Measurements from ENCODE around the gene CACNB4.

DNA sequence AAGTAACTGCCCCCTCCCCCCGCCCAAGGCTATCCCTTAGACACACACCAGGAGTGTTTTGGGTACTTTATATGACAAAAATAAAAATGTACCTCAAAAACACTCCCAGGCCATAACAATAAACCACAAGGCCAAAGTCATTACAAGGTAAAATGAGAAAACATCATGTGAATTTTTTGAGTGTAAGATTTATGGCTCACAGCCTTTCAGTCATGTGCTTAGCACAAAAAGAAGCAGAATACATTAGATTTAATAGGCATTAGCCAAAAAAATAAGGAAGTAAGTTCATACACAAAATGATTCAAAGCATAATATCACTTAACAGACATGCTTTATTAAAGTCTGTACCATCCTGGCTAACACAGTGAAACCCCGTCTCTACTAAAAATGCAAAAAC is 103.7 kb downstream of the CACNB4 start:
- no peak for TF ChIP-seq POLR2AphosphoS5 (IDR thresholded peaks at IDR 0.05; ENCODE audit: low read depth, low read length)
- TF ChIP-seq SIN3A (IDR thresholded peaks at IDR 0.05; ENCODE audit: borderline replicate concordance, insufficient read depth, low read length): no peak
- no peak for TF ChIP-seq TAF1 (IDR thresholded peaks at IDR 0.05; ENCODE audit: borderline replicate concordance, insufficient read depth, low read length)
- TF ChIP-seq, protein P1, sequence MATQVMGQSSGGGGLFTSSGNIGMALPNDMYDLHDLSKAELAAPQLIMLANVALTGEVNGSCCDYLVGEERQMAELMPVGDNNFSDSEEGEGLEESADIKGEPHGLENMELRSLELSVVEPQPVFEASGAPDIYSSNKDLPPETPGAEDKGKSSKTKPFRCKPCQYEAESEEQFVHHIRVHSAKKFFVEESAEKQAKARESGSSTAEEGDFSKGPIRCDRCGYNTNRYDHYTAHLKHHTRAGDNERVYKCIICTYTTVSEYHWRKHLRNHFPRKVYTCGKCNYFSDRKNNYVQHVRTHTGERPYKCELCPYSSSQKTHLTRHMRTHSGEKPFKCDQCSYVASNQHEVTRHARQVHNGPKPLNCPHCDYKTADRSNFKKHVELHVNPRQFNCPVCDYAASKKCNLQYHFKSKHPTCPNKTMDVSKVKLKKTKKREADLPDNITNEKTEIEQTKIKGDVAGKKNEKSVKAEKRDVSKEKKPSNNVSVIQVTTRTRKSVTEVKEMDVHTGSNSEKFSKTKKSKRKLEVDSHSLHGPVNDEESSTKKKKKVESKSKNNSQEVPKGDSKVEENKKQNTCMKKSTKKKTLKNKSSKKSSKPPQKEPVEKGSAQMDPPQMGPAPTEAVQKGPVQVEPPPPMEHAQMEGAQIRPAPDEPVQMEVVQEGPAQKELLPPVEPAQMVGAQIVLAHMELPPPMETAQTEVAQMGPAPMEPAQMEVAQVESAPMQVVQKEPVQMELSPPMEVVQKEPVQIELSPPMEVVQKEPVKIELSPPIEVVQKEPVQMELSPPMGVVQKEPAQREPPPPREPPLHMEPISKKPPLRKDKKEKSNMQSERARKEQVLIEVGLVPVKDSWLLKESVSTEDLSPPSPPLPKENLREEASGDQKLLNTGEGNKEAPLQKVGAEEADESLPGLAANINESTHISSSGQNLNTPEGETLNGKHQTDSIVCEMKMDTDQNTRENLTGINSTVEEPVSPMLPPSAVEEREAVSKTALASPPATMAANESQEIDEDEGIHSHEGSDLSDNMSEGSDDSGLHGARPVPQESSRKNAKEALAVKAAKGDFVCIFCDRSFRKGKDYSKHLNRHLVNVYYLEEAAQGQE (IDR thresholded peaks at IDR 0.05; ENCODE audit: insufficient read depth in 1 of 2, low read depth in 2 of 2, low read length in 2 of 2): no peak

All from PFSK-1 (cell line).